ENCODE results near the gene ZEB1. TPM values are rescaled to one million over a fixed set of nuclear protein-coding genes. Genes with fewer than 3 reads are reported as not detected.
A peak's percentile ranks its signal among the peaks of the same experiment; 100 is the strongest.

The ZEB1 gene
- total and polyA plus RNA-seq, 2 of the 4 experiments (the other 2 are of a cell fraction): 23.7 to 108 TPM

DNA sequence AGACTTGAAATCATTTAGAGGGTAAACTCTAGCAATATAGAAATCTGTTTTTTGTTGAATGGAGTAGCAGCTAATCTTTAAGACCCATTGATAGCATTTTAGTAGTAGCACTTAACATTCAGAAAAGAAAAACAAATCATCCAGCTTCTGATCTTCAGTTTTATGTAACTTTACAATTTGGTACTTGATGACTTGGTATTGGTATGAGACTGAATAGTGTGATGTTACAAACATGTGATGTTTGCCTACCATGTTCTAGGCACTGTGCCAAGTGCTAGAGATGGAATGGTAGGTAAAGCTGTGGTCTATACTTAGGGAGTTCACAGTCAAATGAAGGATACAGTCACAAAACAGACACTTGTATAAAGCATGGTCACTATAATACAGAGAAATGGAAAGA is 21.3 kb downstream of the ZEB1 start:
- no peak overlapping the region for H4K8ac ChIP-seq (ENCODE audit: low read depth in 2 of 2, low read length in 2 of 2)
- no peak overlapping the region for H3K56ac ChIP-seq (ENCODE audit: extremely low read depth, insufficient read depth, low read length)
- H3K9ac ChIP-seq (ENCODE audit: low read depth, low read length): no peak overlapping the region
- peaks cover 17% of the 10 kb centered on the region for H3K9me1 ChIP-seq (ENCODE audit: insufficient read depth, low read length)
- no peaks in the 10 kb centered on the region for H3K27me3 ChIP-seq (ENCODE audit: control insufficient read depth, insufficient read depth, low read length)
- peaks cover under 1% of the 10 kb centered on the region; the same call in 1 of the 2 replicates for H3K4me1 ChIP-seq (ENCODE audit: control insufficient read depth, insufficient read depth, low read length)
- no peak overlapping the region for H3K27ac ChIP-seq (ENCODE audit: insufficient read depth, low read length)
- ATAC-seq (ENCODE audit: low read depth): no peak
- H2BK20ac ChIP-seq (ENCODE audit: low read depth, low read length): no peak overlapping the region
- no peak overlapping the region for H3K4me2 ChIP-seq (ENCODE audit: low read depth, low read length)
- no peaks in the 10 kb centered on the region for H3K9me3 ChIP-seq (ENCODE audit: control insufficient read depth, insufficient read depth, low read length)
- H3K14ac ChIP-seq (replicated peaks; ENCODE audit: low read depth, low read length): peak overlapping the region; percentile 41; the same call in 1 of the 2 replicates
- H2AK5ac ChIP-seq (ENCODE audit: low read depth, low read length): no peak overlapping the region
- no peak overlapping the region for H3K18ac ChIP-seq (ENCODE audit: low read depth, low read length)
- no peak overlapping the region for H2BK120ac ChIP-seq (ENCODE audit: low read depth, low read length)
- POLR2A ChIA-PET (ENCODE audit: unreplicated experiment): no interaction called here
- no peak overlapping the region for H4K91ac ChIP-seq (ENCODE audit: insufficient read depth, low read depth, low read length)
- no peak overlapping the region for H2AK9ac ChIP-seq (replicated peaks; ENCODE audit: low read depth, low read length, poor library complexity)
- DNase-seq: no peak
- TF ChIP-seq RAD21 (IDR thresholded peaks at IDR 0.05; ENCODE audit: low read length) (no peak), CTCF (conservative IDR thresholded peaks at IDR 0.05; ENCODE audit: low read depth, low read length) (no peak), SMC3 (IDR thresholded peaks at IDR 0.05; ENCODE audit: low read depth, low read length) (no peak), FOS (IDR thresholded peaks at IDR 0.05; ENCODE audit: low read depth, low read length) (no peak), CHD1 (IDR thresholded peaks at IDR 0.05; ENCODE audit: low read depth, low read length) (no peak), MAFK (IDR thresholded peaks at IDR 0.05; ENCODE audit: low read depth, low read length) (no peak), RCOR1 (IDR thresholded peaks at IDR 0.05; ENCODE audit: insufficient replicate concordance, low read length) (no peak), POLR2A (IDR thresholded peaks at IDR 0.05; ENCODE audit: low read depth, low read length) (no peak)
- no peak overlapping the region; the same call in 1 of the 2 replicates for H3K23ac ChIP-seq (ENCODE audit: low read depth, low read length)
- BruUV-seq (replicated peaks): no TSS peak
- H3K36me3 ChIP-seq (ENCODE audit: control insufficient read depth, insufficient read depth, low read length): peaks cover 2% of the 10 kb centered on the region; the same call in 1 of the 2 replicates
- intact Hi-C loops (cut with micrococcal nuclease): no loop called here
- peaks cover 93% of the 10 kb centered on the region for H4K20me1 ChIP-seq (ENCODE audit: insufficient read depth, low read length)
- no peak overlapping the region for H3K4ac ChIP-seq (ENCODE audit: low read depth, low read length)
- dilution Hi-C loops (cut with HindIII; ENCODE audit: low sequenced_read_pairs, unreplicated experiment): no loop called here
- H4K5ac ChIP-seq (ENCODE audit: low read depth, low read length): no peak overlapping the region
- in situ Hi-C loops (cut with MboI; ENCODE audit: low sequenced_read_pairs): loop anchor here (25.0 kb wide), 1 partner anchor 472 kb away; no protein-coding TSS in a partner anchor
- no peak overlapping the region for H2BK5ac ChIP-seq (ENCODE audit: low read depth, low read length, poor library complexity, severe bottlenecking)
- no peak overlapping the region for H2AFZ ChIP-seq (replicated peaks; ENCODE audit: low read length, poor library complexity)
- H3K79me1 ChIP-seq (ENCODE audit: low read depth in 1 of 2, low read length in 2 of 2): peaks cover 3 to 53% of the 10 kb centered on the region in 2 experiments; a peak in 3 of 4 replicates
- H3K4me3 ChIP-seq (ENCODE audit: insufficient read depth, low read depth, low read length): no peak overlapping the region
- CTCF ChIA-PET: no interaction called here
- H2BK15ac ChIP-seq (ENCODE audit: low read depth, low read length): no peak overlapping the region
